ENCODE measurements around the gene WSCD1. TPM values are rescaled to one million over a fixed set of nuclear protein-coding genes. Genes with fewer than 3 reads are reported as not detected.

The WSCD1 gene
- total and polyA plus RNA-seq, 2 of the 4 experiments (the other 2 are of a cell fraction) = 0.07 TPM; not detected in 1

- no TSS peak for BruUV-seq (replicated peaks)
- Histone ChIP-seq H3K4ac (ENCODE audit: low read depth, low read length) (no peak overlapping the region), H3K4me3 (ENCODE audit: insufficient read depth, low read depth, low read length) (no peak overlapping the region), H3K79me1 (ENCODE audit: low read depth in 1 of 2, low read length in 2 of 2) (no peaks in the 10 kb centered on the region), H4K91ac (ENCODE audit: insufficient read depth, low read depth, low read length) (no peak overlapping the region), H4K5ac (ENCODE audit: low read depth, low read length) (no peak overlapping the region), H2BK5ac (ENCODE audit: low read depth, low read length, poor library complexity, severe bottlenecking) (no peak overlapping the region), H3K36me3 (ENCODE audit: control insufficient read depth, insufficient read depth, low read length) (no peaks in the 10 kb centered on the region), H3K9me1 (ENCODE audit: insufficient read depth, low read length) (no peaks in the 10 kb centered on the region), H3K4me1 (ENCODE audit: control insufficient read depth, insufficient read depth, low read length) (no peaks in the 10 kb centered on the region), H3K9ac (ENCODE audit: low read depth, low read length) (no peak overlapping the region), H3K18ac (ENCODE audit: low read depth, low read length) (no peak overlapping the region), H3K27ac (ENCODE audit: insufficient read depth, low read length) (no peak overlapping the region), H2AK5ac (ENCODE audit: low read depth, low read length) (no peak overlapping the region), H2BK120ac (ENCODE audit: low read depth, low read length) (no peak overlapping the region), H3K14ac (replicated peaks; ENCODE audit: low read depth, low read length) (no peak overlapping the region), H2BK15ac (ENCODE audit: low read depth, low read length) (no peak overlapping the region), H3K4me2 (ENCODE audit: low read depth, low read length) (no peak overlapping the region), H4K20me1 (ENCODE audit: insufficient read depth, low read length) (no peaks in the 10 kb centered on the region), H3K27me3 (ENCODE audit: control insufficient read depth, insufficient read depth, low read length) (no peaks in the 10 kb centered on the region), H2BK20ac (ENCODE audit: low read depth, low read length) (no peak overlapping the region), H2AK9ac (replicated peaks; ENCODE audit: low read depth, low read length, poor library complexity) (no peak overlapping the region), H2AFZ (replicated peaks; ENCODE audit: low read length, poor library complexity) (no peak overlapping the region), H4K8ac (ENCODE audit: low read depth in 2 of 2, low read length in 2 of 2) (no peak overlapping the region), H3K56ac (ENCODE audit: extremely low read depth, insufficient read depth, low read length) (no peak overlapping the region), H3K9me3 (ENCODE audit: control insufficient read depth, insufficient read depth, low read length) (peaks cover 12% of the 10 kb centered on the region), H3K23ac (ENCODE audit: low read depth, low read length) (no peak overlapping the region)
- ATAC-seq (ENCODE audit: low read depth) (no peak), DNase-seq (no peak)
- TF ChIP-seq USF2 (IDR thresholded peaks at IDR 0.05; ENCODE audit: low read depth, low read length) = no peak
- TF ChIP-seq SMC3 (IDR thresholded peaks at IDR 0.05; ENCODE audit: low read depth, low read length) = no peak
- no peak for TF ChIP-seq RFX5 (IDR thresholded peaks at IDR 0.05; ENCODE audit: low read depth, low read length)
- no peak for TF ChIP-seq CTCF (conservative IDR thresholded peaks at IDR 0.05; ENCODE audit: low read depth, low read length)
- no peak for TF ChIP-seq BHLHE40 (IDR thresholded peaks at IDR 0.05; ENCODE audit: low read depth, low read length)
- no peak for TF ChIP-seq ELK1 (IDR thresholded peaks at IDR 0.05; ENCODE audit: borderline replicate concordance, low read depth, low read length)
- no peak for TF ChIP-seq MAZ (IDR thresholded peaks at IDR 0.05; ENCODE audit: borderline replicate concordance, low read depth, low read length)
- no peak for TF ChIP-seq POLR2A (IDR thresholded peaks at IDR 0.05; ENCODE audit: low read depth, low read length)
- no peak for TF ChIP-seq MXI1 (IDR thresholded peaks at IDR 0.05; ENCODE audit: borderline replicate concordance, low read depth, low read length)
- no peak for TF ChIP-seq RAD21 (IDR thresholded peaks at IDR 0.05; ENCODE audit: low read length)
- ChIA-PET POLR2A (ENCODE audit: unreplicated experiment) (no interaction called here), CTCF (no interaction called here)
- intact Hi-C loops (cut with micrococcal nuclease) (no loop called here), dilution Hi-C loops (cut with HindIII; ENCODE audit: low sequenced_read_pairs, unreplicated experiment) (no loop called here), in situ Hi-C loops (cut with MboI; ENCODE audit: low sequenced_read_pairs) (no loop called here)
- 67% methylated on average over 1 of the region's 3 CpGs; no CpG with 5 or more reads in 1 of the 2 experiments for WGBS, 2 experiments (ENCODE audit: extremely low coverage in 2 of 2, insufficient read length in 1 of 2)
These were observed 32.4 kb downstream of the WSCD1 start for GRCh38 chr17:6102615-6103014.

All from IMR-90 (cell line).